Measurements from ENCODE around the gene NCEH1. TPM values are rescaled to one million over a fixed set of nuclear protein-coding genes. Genes with fewer than 3 reads are reported as not detected.

Gene NCEH1
- total and polyA plus RNA-seq, 9 of the 15 experiments (the other 6 are each of a cell fraction or from before 2014, with no cell fraction given) = 1.3 to 5.0 (median 2.8) TPM

DNA sequence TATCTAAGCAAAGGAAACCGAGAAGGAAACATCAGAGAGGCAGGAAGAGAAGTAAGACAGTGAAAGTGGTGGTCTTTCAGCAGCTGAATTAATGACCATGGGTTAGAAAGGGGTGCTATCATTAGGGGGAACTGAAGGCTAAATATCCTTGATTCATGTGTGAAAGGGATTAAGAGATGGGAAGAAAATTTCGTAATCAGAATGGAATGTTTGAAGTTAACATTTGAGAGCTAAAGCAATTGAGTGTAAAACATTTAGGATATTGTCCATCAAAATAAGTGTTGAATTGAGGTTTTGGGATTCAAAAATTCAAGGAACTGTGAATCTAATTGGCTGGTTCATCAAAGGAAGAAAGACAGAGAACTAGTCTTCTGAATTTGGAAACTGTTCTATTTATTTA is 35.6 kb upstream of the NCEH1 start:
- intact Hi-C loops (cut with micrococcal nuclease) = no loop called here
- H3K27ac ChIP-seq (ENCODE audit: extremely low read depth, low read depth, low read length) = no peak overlapping the region
- H2AFZ ChIP-seq (ENCODE audit: low read depth, low read length) = no peak overlapping the region
- TF ChIP-seq, protein P1, sequence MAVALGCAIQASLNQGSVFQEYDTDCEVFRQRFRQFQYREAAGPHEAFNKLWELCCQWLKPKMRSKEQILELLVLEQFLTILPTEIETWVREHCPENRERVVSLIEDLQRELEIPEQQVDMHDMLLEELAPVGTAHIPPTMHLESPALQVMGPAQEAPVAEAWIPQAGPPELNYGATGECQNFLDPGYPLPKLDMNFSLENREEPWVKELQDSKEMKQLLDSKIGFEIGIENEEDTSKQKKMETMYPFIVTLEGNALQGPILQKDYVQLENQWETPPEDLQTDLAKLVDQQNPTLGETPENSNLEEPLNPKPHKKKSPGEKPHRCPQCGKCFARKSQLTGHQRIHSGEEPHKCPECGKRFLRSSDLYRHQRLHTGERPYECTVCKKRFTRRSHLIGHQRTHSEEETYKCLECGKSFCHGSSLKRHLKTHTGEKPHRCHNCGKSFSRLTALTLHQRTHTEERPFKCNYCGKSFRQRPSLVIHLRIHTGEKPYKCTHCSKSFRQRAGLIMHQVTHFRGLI (CRISPR knock-in tag; IDR thresholded peaks at IDR 0.05) = no peak
- TF ChIP-seq ZNF778 (CRISPR knock-in tag; IDR thresholded peaks at IDR 0.05) = no peak
- TF ChIP-seq CBFB (CRISPR knock-in tag; IDR thresholded peaks at IDR 0.05) = no peak
- TF ChIP-seq ZNF280B (CRISPR knock-in tag; IDR thresholded peaks at IDR 0.05) = no peak
- TF ChIP-seq FOXJ2 (tag; IDR thresholded peaks at IDR 0.05) = no peak
- TF ChIP-seq ETV1 (tag; conservative IDR thresholded peaks at IDR 0.05; ENCODE audit: low read depth) = no peak
- TF ChIP-seq SMAD1 (IDR thresholded peaks at IDR 0.05; ENCODE audit: low read depth, low read length, partially characterized antibody) = no peak
- no peak for TF ChIP-seq CBX3 (IDR thresholded peaks at IDR 0.05; ENCODE audit: borderline replicate concordance in 1 of 2, low read length in 2 of 2)
- no peak for TF ChIP-seq THRB (CRISPR knock-in tag; conservative IDR thresholded peaks at IDR 0.05)
- ChIA-PET POLR2A (no interaction called here), CTCF (ENCODE audit: low intra/inter-chr PET ratio) (no interaction called here)
- WGBS (ENCODE audit: insufficient coverage, low coverage, missing lambda C conversion rate) = 29% methylated on average over 2 of the region's 2 CpGs
- H3K9ac ChIP-seq (ENCODE audit: insufficient read depth in 1 of 2, low read depth in 2 of 2, low read length in 2 of 2) = no peak overlapping the region
- no TSS peak for BruUV-seq (replicated peaks)
- no peak overlapping the region for H3K4me3 ChIP-seq
- H3K79me2 ChIP-seq (ENCODE audit: control insufficient read depth, insufficient read depth, low read length) = peaks cover 8% of the 10 kb centered on the region
- no peaks in the 10 kb centered on the region; a peak in 2 of 5 replicates for H3K4me1 ChIP-seq (replicated peaks in 1 of 2; ENCODE audit: control insufficient read depth in 2 of 2, insufficient read depth in 2 of 2, low read length in 2 of 2)
- H3K4me2 ChIP-seq (ENCODE audit: insufficient read depth, low read length) = no peak overlapping the region
- H3K9me1 ChIP-seq (ENCODE audit: control insufficient read depth, insufficient read depth, low read length) = no peaks in the 10 kb centered on the region
- no peaks in the 10 kb centered on the region for H3K36me3 ChIP-seq (ENCODE audit: control insufficient read depth, insufficient read depth, low read length)
- DNase-seq (ENCODE audit: extremely low read depth in 1 of 4, low spot score in 3 of 4) = no peak
- H4K20me1 ChIP-seq (replicated peaks; ENCODE audit: control insufficient read depth, insufficient read depth, low read length) = no peaks in the 10 kb centered on the region
- H3K9me3 ChIP-seq (replicated peaks; ENCODE audit: control insufficient read depth, insufficient read depth, low read depth, low read length) = no peaks in the 10 kb centered on the region
- FAIRE-seq = no peak
- in situ Hi-C loops (cut with MboI) = no loop called here
- H3K27me3 ChIP-seq (ENCODE audit: control insufficient read depth in 2 of 2, insufficient read depth in 2 of 2, low read length in 2 of 2) = peaks cover 0 to 5% of the 10 kb centered on the region in 2 experiments; a peak in 1 of 5 replicates
- no peak for ATAC-seq
